IMR-90 (cell line): ENCODE measurements around the gene VPS13A. TPM values are rescaled to one million over a fixed set of nuclear protein-coding genes. Genes with fewer than 3 reads are reported as not detected.

Experiments used
- ATAC-seq: fragments of 200-7000 bp; cut with Tn5 transposase; 2 replicates; pipeline ENCODE4 v1.9.1; 2020; ENCODE audit warnings: low read depth, mild to moderate bottlenecking, moderate library complexity
- BruUV-seq: library from RNA; stranded (reverse); fragments of 400-500 nt; replicated peaks from 2 replicates; lab custom pipeline; 2021; lab: Mats Ljungman, UMichigan
- CTCF ChIA-PET: fragments of 300-600 bp; formaldehyde crosslinking; extraction: SDS; loops from one replicate; lab custom pipeline; 2021; ENCODE audit warnings: antibody characterized with exemption; lab: Yijun Ruan, JAX
- POLR2A ChIA-PET: fragments of 300-600 bp; sonication (Branson Sonifier 250); formaldehyde crosslinking; loops from one replicate; lab custom pipeline; 2022; ENCODE audit warnings: antibody characterized with exemption; ENCODE audit not compliant: unreplicated experiment; lab: Charles Lee
- DNase-seq: peaks from one replicate; pipeline ENCODE4 v3.0.0; 2013
- H2AFZ ChIP-seq: replicated peaks from 2 replicates; pipeline ENCODE3; 2013; ENCODE audit warnings: low read length, mild to moderate bottlenecking; ENCODE audit not compliant: poor library complexity
- H2AK5ac ChIP-seq: 2 replicates; pipeline ENCODE4 v1.6.1; 2013; ENCODE audit warnings: low read depth, low read length, inconsistent platforms
- H2AK9ac ChIP-seq: replicated peaks from 2 replicates; pipeline ENCODE3; 2013; ENCODE audit warnings: mild to moderate bottlenecking, low read depth, low read length, moderate library complexity; ENCODE audit not compliant: poor library complexity
- H2BK120ac ChIP-seq: 2 replicates; pipeline ENCODE4 v1.6.1; 2013; ENCODE audit warnings: low read depth, low read length, inconsistent platforms
- H2BK15ac ChIP-seq: 3 replicates; pipeline ENCODE4 v1.6.1; 2013; ENCODE audit warnings: low read depth, low read length, inconsistent platforms
- H2BK20ac ChIP-seq: 2 replicates; pipeline ENCODE4 v1.6.1; 2013; ENCODE audit warnings: low read depth, mild to moderate bottlenecking, inconsistent platforms, low read length, moderate library complexity
- H2BK5ac ChIP-seq: 2 replicates; pipeline ENCODE4 v1.6.1; 2013; ENCODE audit warnings: mild to moderate bottlenecking, low read depth, low read length, inconsistent platforms; ENCODE audit not compliant: poor library complexity, severe bottlenecking
- H3K14ac ChIP-seq: replicated peaks from 2 replicates; pipeline ENCODE4 v1.6.1; 2013; ENCODE audit warnings: low read depth, low read length, inconsistent platforms
- H3K18ac ChIP-seq: 2 replicates; pipeline ENCODE4 v1.6.1; 2013; ENCODE audit warnings: low read depth, low read length, control low read depth
- H3K23ac ChIP-seq: 2 replicates; pipeline ENCODE4 v1.6.1; 2013; ENCODE audit warnings: low read depth, low read length, inconsistent platforms
- H3K27ac ChIP-seq: 2 replicates; pipeline ENCODE4 v1.5.1; 2013; ENCODE audit warnings: mild to moderate bottlenecking, control low read depth, low read length; ENCODE audit not compliant: insufficient read depth
- H3K27me3 ChIP-seq: 2 replicates; pipeline ENCODE4 v1.6.1; 2013; ENCODE audit warnings: low read length; ENCODE audit not compliant: control insufficient read depth, insufficient read depth
- H3K36me3 ChIP-seq: 2 replicates; pipeline ENCODE4 v1.6.1; 2013; ENCODE audit warnings: low read length, mixed read lengths; ENCODE audit not compliant: control insufficient read depth, insufficient read depth
- H3K4ac ChIP-seq: 2 replicates; pipeline ENCODE4 v1.6.1; 2013; ENCODE audit warnings: low read depth, low read length, inconsistent platforms
- H3K4me1 ChIP-seq: 2 replicates; pipeline ENCODE4 v1.6.1; 2013; ENCODE audit warnings: low read length, mixed read lengths; ENCODE audit not compliant: control insufficient read depth, insufficient read depth
- H3K4me2 ChIP-seq: 2 replicates; pipeline ENCODE4 v1.6.1; 2013; ENCODE audit warnings: low read depth, mild to moderate bottlenecking, control low read depth, low read length, moderate library complexity
- H3K4me3 ChIP-seq: 2 replicates; pipeline ENCODE4 v1.5.1; 2013; ENCODE audit warnings: low read depth, mild to moderate bottlenecking, control low read depth, low read length, moderate library complexity; ENCODE audit not compliant: insufficient read depth
- H3K56ac ChIP-seq: 2 replicates; pipeline ENCODE4 v1.6.1; 2013; ENCODE audit warnings: low read length, inconsistent platforms; ENCODE audit not compliant: insufficient read depth; ENCODE audit errors: extremely low read depth
- H3K79me1 ChIP-seq, 2 experiments: 2 replicates each; pipeline ENCODE4 v1.6.1; 2013; ENCODE audit warnings: low read length in 2 of 2, inconsistent platforms in 1 of 2, low read depth in 1 of 2
- H3K9ac ChIP-seq: 2 replicates; pipeline ENCODE4 v1.6.1; 2013; ENCODE audit warnings: low read depth, low read length, control low read depth
- H3K9me1 ChIP-seq: 2 replicates; pipeline ENCODE4 v1.6.1; 2013; ENCODE audit warnings: low read length, inconsistent platforms; ENCODE audit not compliant: insufficient read depth
- H3K9me3 ChIP-seq: 2 replicates; pipeline ENCODE4 v1.6.1; 2013; ENCODE audit warnings: low read length; ENCODE audit not compliant: control insufficient read depth, insufficient read depth
- H4K20me1 ChIP-seq: 2 replicates; pipeline ENCODE4 v1.6.1; 2013; ENCODE audit warnings: low read length, inconsistent platforms; ENCODE audit not compliant: insufficient read depth
- H4K5ac ChIP-seq: 2 replicates; pipeline ENCODE4 v1.6.1; 2013; ENCODE audit warnings: mild to moderate bottlenecking, low read depth, low read length, control low read depth
- H4K8ac ChIP-seq, 2 experiments: 2 replicates each; pipeline ENCODE4 v1.6.1; 2013; ENCODE audit warnings: low read depth in 2 of 2, low read length in 2 of 2, control low read depth in 1 of 2, inconsistent platforms in 1 of 2
- H4K91ac ChIP-seq: 2 replicates; pipeline ENCODE4 v1.6.1; 2013; ENCODE audit warnings: low read depth, low read length, inconsistent platforms; ENCODE audit not compliant: insufficient read depth
- BHLHE40 ChIP-seq: fragments of 150-350 bp; IDR thresholded peaks from 2 replicates; pipeline ENCODE4 v1.6.1; 2016; ENCODE audit warnings: mild to moderate bottlenecking, low read depth, low read length
- CEBPB ChIP-seq: IDR thresholded peaks from 2 replicates; pipeline ENCODE4 v1.6.1; 2012; ENCODE audit warnings: low read depth, low read length, improper control_type of control experiment
- CHD1 ChIP-seq: IDR thresholded peaks from 2 replicates; pipeline ENCODE4 v1.6.1; 2012; ENCODE audit warnings: low read depth, low read length, improper control_type of control experiment
- CTCF ChIP-seq: conservative IDR thresholded peaks from 2 replicates; pipeline ENCODE4 v1.5.1; 2012; ENCODE audit warnings: mild to moderate bottlenecking, low read depth, low read length, improper control_type of control experiment
- ELK1 ChIP-seq: fragments of 150-350 bp; IDR thresholded peaks from 2 replicates; pipeline ENCODE4 v1.6.1; 2016; ENCODE audit warnings: low read depth, mild to moderate bottlenecking, low read length, moderate library complexity, borderline replicate concordance
- FOS ChIP-seq: fragments of 150-350 bp; IDR thresholded peaks from 2 replicates; pipeline ENCODE4 v1.6.1; 2016; ENCODE audit warnings: low read depth, low read length
- MAFK ChIP-seq: IDR thresholded peaks from 2 replicates; pipeline ENCODE4 v1.6.1; 2012; ENCODE audit warnings: low read depth, low read length, improper control_type of control experiment
- MAZ ChIP-seq: IDR thresholded peaks from 2 replicates; pipeline ENCODE4 v1.6.1; 2012; ENCODE audit warnings: low read depth, mild to moderate bottlenecking, low read length, improper control_type of control experiment, moderate library complexity, borderline replicate concordance
- MXI1 ChIP-seq: IDR thresholded peaks from 2 replicates; pipeline ENCODE4 v1.6.1; 2012; ENCODE audit warnings: low read depth, mild to moderate bottlenecking, low read length, moderate library complexity, borderline replicate concordance
- NFE2L2 ChIP-seq: fragments of 150-350 bp; IDR thresholded peaks from 2 replicates; pipeline ENCODE4 v1.6.1; 2016; ENCODE audit warnings: low read depth, mild to moderate bottlenecking, low read length
- POLR2A ChIP-seq: IDR thresholded peaks from 2 replicates; pipeline ENCODE4 v1.6.1; 2012; ENCODE audit warnings: mild to moderate bottlenecking, low read depth, low read length
- RAD21 ChIP-seq: IDR thresholded peaks from 2 replicates; pipeline ENCODE4 v1.6.1; 2012; ENCODE audit warnings: low read length, improper control_type of control experiment
- RCOR1 ChIP-seq: IDR thresholded peaks from 2 replicates; pipeline ENCODE4 v1.6.1; 2012; ENCODE audit warnings: mild to moderate bottlenecking, low read length, improper control_type of control experiment; ENCODE audit not compliant: insufficient replicate concordance
- RFX5 ChIP-seq: IDR thresholded peaks from 2 replicates; pipeline ENCODE4 v1.8.0; 2012; ENCODE audit warnings: low read depth, mild to moderate bottlenecking, low read length, moderate library complexity
- SMC3 ChIP-seq: fragments of 150-350 bp; IDR thresholded peaks from 2 replicates; pipeline ENCODE4 v1.6.1; 2016; ENCODE audit warnings: low read depth, mild to moderate bottlenecking, antibody characterized with exemption, low read length, moderate library complexity
- USF2 ChIP-seq: fragments of 150-350 bp; IDR thresholded peaks from 2 replicates; pipeline ENCODE4 v1.6.1; 2017; ENCODE audit warnings: mild to moderate bottlenecking, antibody characterized with exemption, low read length, low read depth
- WGBS, 2 experiments: methylation state at CpG; one replicate each; pipeline versions ENCODE4 v1.1.5 to v1.1.7; 2013; ENCODE audit warnings: missing lambda C conversion rate in 2 of 2; ENCODE audit not compliant: insufficient read length in 1 of 2; ENCODE audit errors: extremely low coverage in 2 of 2; 5-methylcytosine and 5-hydroxymethylcytosine counted together
- dilution Hi-C: fragments of 300-500 bp; cut with HindIII; formaldehyde crosslinking; loops from one replicate; pipeline ENCODE4 v1.14.3; 2018; ENCODE audit warnings: low sequenced_read_pairs; ENCODE audit not compliant: unreplicated experiment
- in situ Hi-C: fragments of 300-500 bp; cut with MboI; formaldehyde crosslinking; loops from 3 replicates; pipeline ENCODE4 v1.14.3; 2019; ENCODE audit warnings: low sequenced_read_pairs, inconsistent platforms, mixed read lengths
- intact Hi-C: fragments of 100-400 bp; cut with micrococcal nuclease; formaldehyde crosslinking; loops from 2 replicates; pipeline ENCODE4 v1.10.0; 2022
- polyA plus RNA-seq, 3 experiments: library from polyadenylated mRNA; depleted of rRNA; stranded (reverse); fragments of >200 nt; gene quantifications; 2 replicates each; pipeline ENCODE4 v1.2.3, GENCODE V29; 2012; ENCODE audit warnings: low replicate concordance in 1 of 3
- total RNA-seq: library from RNA; depleted of rRNA; stranded (reverse); fragments of >200 nt; gene quantifications from 2 replicates; pipeline ENCODE4 v1.2.3, GENCODE V29; 2012

Gene VPS13A
- total and polyA plus RNA-seq, 2 of the 4 experiments (the other 2 are of a cell fraction), result 10.4 to 26.5 TPM

GRCh38 chr9:77236693-77237092, 59.4 kb downstream of the VPS13A start:
- peaks cover 0 to 4% of the 10 kb centered on the region in 2 experiments; a peak in 1 of 4 replicates for H3K79me1 ChIP-seq
- ChIA-PET CTCF (no interaction called here), POLR2A (no interaction called here)
- no peak overlapping the region for H3K23ac ChIP-seq
- DNase-seq (no peak), ATAC-seq (no peak)
- 94% methylated on average over 3 of the region's 5 CpGs; no CpG with 5 or more reads in 1 of the 2 experiments for WGBS, 2 experiments
- H3K27me3 ChIP-seq, result no peaks in the 10 kb centered on the region
- no peak overlapping the region for H4K5ac ChIP-seq
- H3K4me3 ChIP-seq, result no peak overlapping the region
- intact Hi-C loops, result loop anchor here (10.0 kb wide), 1 partner anchor 108 kb away; no protein-coding TSS in a partner anchor
- BruUV-seq, result no TSS peak
- H3K14ac ChIP-seq, result no peak overlapping the region
- no peak overlapping the region for H2BK15ac ChIP-seq
- no peaks in the 10 kb centered on the region; the same call in 1 of the 2 replicates for H3K36me3 ChIP-seq
- no peak overlapping the region for H2AK5ac ChIP-seq
- H3K4me1 ChIP-seq, result no peaks in the 10 kb centered on the region
- H4K91ac ChIP-seq, result no peak overlapping the region
- H2AK9ac ChIP-seq, result no peak overlapping the region
- no peak overlapping the region for H3K56ac ChIP-seq
- dilution Hi-C loops, result no loop called here
- no peak overlapping the region for H4K8ac ChIP-seq
- H2AFZ ChIP-seq, result no peak overlapping the region
- H3K9me1 ChIP-seq, result no peaks in the 10 kb centered on the region
- H3K18ac ChIP-seq, result no peak overlapping the region
- TF ChIP-seq FOS, result no peak
- TF ChIP-seq SMC3, result no peak
- TF ChIP-seq BHLHE40, result no peak
- TF ChIP-seq RCOR1, result no peak
- TF ChIP-seq RAD21, result no peak
- no peak for TF ChIP-seq CHD1
- no peak for TF ChIP-seq MXI1
- TF ChIP-seq CTCF, result no peak
- no peak for TF ChIP-seq MAFK
- TF ChIP-seq ELK1, result no peak
- no peak for TF ChIP-seq NFE2L2
- no peak for TF ChIP-seq POLR2A
- no peak for TF ChIP-seq CEBPB
- TF ChIP-seq MAZ, result no peak
- no peak for TF ChIP-seq USF2
- no peak for TF ChIP-seq RFX5
- no peak overlapping the region for H3K27ac ChIP-seq
- no peaks in the 10 kb centered on the region for H4K20me1 ChIP-seq
- H3K4ac ChIP-seq, result no peak overlapping the region
- no peak overlapping the region for H3K4me2 ChIP-seq
- H2BK20ac ChIP-seq, result no peak overlapping the region
- H3K9ac ChIP-seq, result no peak overlapping the region
- no peak overlapping the region for H2BK5ac ChIP-seq
- no peaks in the 10 kb centered on the region for H3K9me3 ChIP-seq
- in situ Hi-C loops, result no loop called here
- no peak overlapping the region for H2BK120ac ChIP-seq
